Smooth muscle cell (in vitro differentiated cells): ENCODE measurements around the gene MTCL1. TPM values are rescaled to one million over a fixed set of nuclear protein-coding genes. Genes with fewer than 3 reads are reported as not detected.

Source experiments
- DNase-seq: peaks from one replicate; lab custom pipeline; 2025; ENCODE audit not compliant: unreplicated experiment; lab: John Stamatoyannopoulos, UW
- H2AFZ ChIP-seq: fragments of 200-600 bp; sonication (generic); 2 replicates; pipeline ENCODE4 v1.6.0; 2016; ENCODE audit warnings: antibody characterized with exemption, low read depth, mild to moderate bottlenecking
- H3F3A ChIP-seq: fragments of 200-600 bp; sonication (generic); 2 replicates; pipeline ENCODE4 v1.6.0; 2017; ENCODE audit warnings: antibody characterized with exemption, low read depth
- H3K27ac ChIP-seq: fragments of 200-600 bp; sonication (generic); 2 replicates; pipeline ENCODE4 v1.5.1; 2016; ENCODE audit warnings: low read depth, mild to moderate bottlenecking
- H3K27me3 ChIP-seq: fragments of 200-600 bp; sonication (generic); 2 replicates; pipeline ENCODE4 v1.6.1; 2016; ENCODE audit warnings: low read depth, mild to moderate bottlenecking
- H3K36me3 ChIP-seq: fragments of 200-600 bp; sonication (generic); 2 replicates; pipeline ENCODE4 v1.5.1; 2016; ENCODE audit warnings: low read depth
- H3K4me1 ChIP-seq: fragments of 200-600 bp; sonication (generic); 2 replicates; pipeline ENCODE4 v1.5.1; 2016; ENCODE audit warnings: low read depth
- H3K4me2 ChIP-seq: fragments of 200-600 bp; sonication (generic); 2 replicates; pipeline ENCODE4 v1.6.0; 2016; ENCODE audit warnings: mild to moderate bottlenecking
- H3K4me3 ChIP-seq: fragments of 200-600 bp; sonication (generic); 2 replicates; pipeline ENCODE4 v1.5.1; 2016; ENCODE audit warnings: mild to moderate bottlenecking
- H3K79me2 ChIP-seq: fragments of 200-600 bp; sonication (generic); 2 replicates; pipeline ENCODE4 v1.6.0; 2016; ENCODE audit warnings: low read depth, mild to moderate bottlenecking
- H3K9ac ChIP-seq: fragments of 200-600 bp; sonication (generic); 2 replicates; pipeline ENCODE4 v1.6.0; 2016; ENCODE audit warnings: low read depth
- H3K9me3 ChIP-seq: fragments of 200-600 bp; sonication (generic); replicated peaks from 2 replicates; pipeline ENCODE4 v1.5.1; 2016; ENCODE audit warnings: low read depth
- H4K20me1 ChIP-seq: fragments of 200-600 bp; sonication (generic); 2 replicates; pipeline ENCODE4 v1.6.0; 2016; ENCODE audit warnings: low read depth
- CTCF ChIP-seq: fragments of 200-600 bp; sonication (generic); IDR thresholded peaks from 2 replicates; pipeline ENCODE4 v1.5.1; 2017; ENCODE audit warnings: borderline replicate concordance, mild to moderate bottlenecking, antibody characterized with exemption; ENCODE audit not compliant: insufficient read depth, poor library complexity, severe bottlenecking
- WGBS: methylation state at CpG from one replicate; pipeline ENCODE4 v1.1.7; 2016; ENCODE audit warnings: low lambda C conversion rate; 5-methylcytosine and 5-hydroxymethylcytosine counted together
- polyA plus RNA-seq: library from polyadenylated mRNA; unstranded; fragments of >200 nt; fragmentation: Nextera tagmentation; extraction: Ambion mirVana; gene quantifications from 2 replicates; pipeline ENCODE4 v1.2.1, GENCODE V29; 2016
- total RNA-seq: library from RNA; depleted of rRNA; stranded (reverse); fragments of >200 nt; gene quantifications from 2 replicates; pipeline ENCODE4 v1.2.3, GENCODE V29; 2014

The MTCL1 gene
- total and polyA plus RNA-seq, 2 experiments from 2014 or later = 5.5 to 15.2 TPM

GRCh38 chr18:8730080-8730827 is 24.9 kb downstream of the MTCL1 start:
- Histone ChIP-seq H3K9me3 (no peaks in the 10 kb centered on the region), H3K4me3 (no peak overlapping the region), H4K20me1 (no peaks in the 10 kb centered on the region), H3F3A (peaks cover 6% of the 10 kb centered on the region), H3K27ac (peak overlapping the region; percentile 63), H3K36me3 (no peaks in the 10 kb centered on the region), H3K9ac (peak overlapping the region; percentile 33), H3K4me1 (no peaks in the 10 kb centered on the region), H2AFZ (no peak overlapping the region), H3K27me3 (no peaks in the 10 kb centered on the region), H3K4me2 (peak overlapping the region; percentile 75), H3K79me2 (no peaks in the 10 kb centered on the region)
- no peak for TF ChIP-seq CTCF
- WGBS = 27% methylated on average over 16 of the region's 16 CpGs
- DNase-seq = no peak

GRCh38 chr18:8732442-8733360 is 27.3 kb downstream of the MTCL1 start:
- H3K9ac ChIP-seq = no peak overlapping the region
- H3K4me2 ChIP-seq = no peak overlapping the region
- H3K27me3 ChIP-seq = no peaks in the 10 kb centered on the region
- H3K4me3 ChIP-seq = no peak overlapping the region
- H3K9me3 ChIP-seq = no peaks in the 10 kb centered on the region
- no peak for DNase-seq
- no peak overlapping the region for H3K27ac ChIP-seq
- H3K36me3 ChIP-seq = no peaks in the 10 kb centered on the region
- H4K20me1 ChIP-seq = no peaks in the 10 kb centered on the region
- H3K4me1 ChIP-seq = no peaks in the 10 kb centered on the region
- 96% methylated on average over 22 of the region's 22 CpGs for WGBS
- no peak for TF ChIP-seq CTCF
- no peaks in the 10 kb centered on the region for H3K79me2 ChIP-seq
- no peak overlapping the region for H2AFZ ChIP-seq
- peaks cover 6% of the 10 kb centered on the region for H3F3A ChIP-seq

GRCh38 chr18:8734496-8734895 is 29.1 kb downstream of the MTCL1 start:
- WGBS = 96% methylated on average over 5 of the region's 5 CpGs
- Histone ChIP-seq H3K9ac (no peak overlapping the region), H3K27ac (no peak overlapping the region), H3K4me2 (no peak overlapping the region), H3K9me3 (no peaks in the 10 kb centered on the region), H3K79me2 (no peaks in the 10 kb centered on the region), H3F3A (peaks cover 3% of the 10 kb centered on the region), H3K4me3 (no peak overlapping the region), H3K4me1 (no peaks in the 10 kb centered on the region), H4K20me1 (no peaks in the 10 kb centered on the region), H3K36me3 (no peaks in the 10 kb centered on the region), H3K27me3 (no peaks in the 10 kb centered on the region), H2AFZ (no peak overlapping the region)
- no peak for DNase-seq
- TF ChIP-seq CTCF = no peak
